ENCODE measurements around the gene ZNF593.

The ZNF593 gene

GRCh38 chr1:26168410-26169197 is 1.1 kb upstream of the ZNF593 start, which contains the start of gene C1orf232:
Gene C1orf232, minus strand, starts transcription at chr1:26168963. Its CDS starts 464 bp downstream, at chr1:26168499.
- DNase-seq (ENCODE audit: low read depth in 1 of 2, low spot score in 1 of 2): no peak

- DNase-seq (ENCODE audit: low read depth in 1 of 2, low spot score in 1 of 2): no peak
These were observed 532 bp upstream of the ZNF593 start for GRCh38 chr1:26169198-26169554.

GRCh38 chr1:26170472-26170821 is 739 bp downstream of the ZNF593 start:
- DNase-seq (ENCODE audit: low read depth in 1 of 2, low spot score in 1 of 2): no peak

GRCh38 chr1:26171084-26172072 is 1.7 kb downstream of the ZNF593 start, which contains the start of gene ZNF593OS:
Gene ZNF593OS, minus strand, starts transcription at chr1:26171832. Its CDS starts 171 bp downstream, at chr1:26171661.
- no peak for DNase-seq (ENCODE audit: low read depth in 1 of 2, low spot score in 1 of 2)

GRCh38 chr1:26175346-26175745 is 5.6 kb downstream of the ZNF593 start:
- DNase-seq (ENCODE audit: low read depth in 1 of 2, low spot score in 1 of 2): no peak

- no peak for DNase-seq (ENCODE audit: low read depth in 1 of 2, low spot score in 1 of 2)
These were observed 7.5 kb downstream of the ZNF593 start, which contains the start of gene CNKSR1 for GRCh38 chr1:26177182-26177684. Gene CNKSR1, plus strand, starts transcription at chr1:26177491. Its CDS starts 57 bp downstream, at chr1:26177548.

GRCh38 chr1:26180010-26180506 is 10.3 kb downstream of the ZNF593 start:
- no peak for DNase-seq (ENCODE audit: low read depth in 1 of 2, low spot score in 1 of 2)

- no peak for DNase-seq (ENCODE audit: low read depth in 1 of 2, low spot score in 1 of 2)
These were observed 12.1 kb downstream of the ZNF593 start for GRCh38 chr1:26181586-26182382.

GRCh38 chr1:26182383-26182696 is 12.6 kb downstream of the ZNF593 start:
- no peak for DNase-seq (ENCODE audit: low read depth in 1 of 2, low spot score in 1 of 2)

GRCh38 chr1:26184086-26184485 is 14.4 kb downstream of the ZNF593 start:
- DNase-seq (ENCODE audit: low read depth in 1 of 2, low spot score in 1 of 2): no peak

GRCh38 chr1:26184883-26185282 is 15.2 kb downstream of the ZNF593 start:
- no peak for DNase-seq (ENCODE audit: low read depth in 1 of 2, low spot score in 1 of 2)

GRCh38 chr1:26187882-26188281 is 18.2 kb downstream of the ZNF593 start:
- DNase-seq (ENCODE audit: low read depth in 1 of 2, low spot score in 1 of 2): no peak

- no peak for DNase-seq (ENCODE audit: low read depth in 1 of 2, low spot score in 1 of 2)
These were observed 18.8 kb downstream of the ZNF593 start for GRCh38 chr1:26188477-26188876.

GRCh38 chr1:26189331-26189730 is 19.6 kb downstream of the ZNF593 start:
- no peak for DNase-seq (ENCODE audit: low read depth in 1 of 2, low spot score in 1 of 2)

- no peak for DNase-seq (ENCODE audit: low read depth in 1 of 2, low spot score in 1 of 2)
These were observed 20.1 kb downstream of the ZNF593 start for GRCh38 chr1:26189751-26190275.

GRCh38 chr1:26190373-26190987 is 20.8 kb downstream of the ZNF593 start, which contains the start of gene CATSPER4:
Gene CATSPER4, plus strand, starts transcription at chr1:26190602. Its CDS starts 26 bp downstream, at chr1:26190628.
- DNase-seq (ENCODE audit: low read depth in 1 of 2, low spot score in 1 of 2): no peak

GRCh38 chr1:26191739-26192138 is 22.0 kb downstream of the ZNF593 start:
- no peak for DNase-seq (ENCODE audit: low read depth in 1 of 2, low spot score in 1 of 2)

- no peak for DNase-seq (ENCODE audit: low read depth in 1 of 2, low spot score in 1 of 2)
These were observed 26.1 kb downstream of the ZNF593 start for GRCh38 chr1:26195805-26196204.

GRCh38 chr1:26197301-26197700 is 27.6 kb downstream of the ZNF593 start:
- DNase-seq (ENCODE audit: low read depth in 1 of 2, low spot score in 1 of 2): no peak

- DNase-seq (ENCODE audit: low read depth in 1 of 2, low spot score in 1 of 2): no peak
These were observed 28.1 kb downstream of the ZNF593 start for GRCh38 chr1:26197813-26198212.
